ENCODE results near the gene TMEM72.

DNA sequence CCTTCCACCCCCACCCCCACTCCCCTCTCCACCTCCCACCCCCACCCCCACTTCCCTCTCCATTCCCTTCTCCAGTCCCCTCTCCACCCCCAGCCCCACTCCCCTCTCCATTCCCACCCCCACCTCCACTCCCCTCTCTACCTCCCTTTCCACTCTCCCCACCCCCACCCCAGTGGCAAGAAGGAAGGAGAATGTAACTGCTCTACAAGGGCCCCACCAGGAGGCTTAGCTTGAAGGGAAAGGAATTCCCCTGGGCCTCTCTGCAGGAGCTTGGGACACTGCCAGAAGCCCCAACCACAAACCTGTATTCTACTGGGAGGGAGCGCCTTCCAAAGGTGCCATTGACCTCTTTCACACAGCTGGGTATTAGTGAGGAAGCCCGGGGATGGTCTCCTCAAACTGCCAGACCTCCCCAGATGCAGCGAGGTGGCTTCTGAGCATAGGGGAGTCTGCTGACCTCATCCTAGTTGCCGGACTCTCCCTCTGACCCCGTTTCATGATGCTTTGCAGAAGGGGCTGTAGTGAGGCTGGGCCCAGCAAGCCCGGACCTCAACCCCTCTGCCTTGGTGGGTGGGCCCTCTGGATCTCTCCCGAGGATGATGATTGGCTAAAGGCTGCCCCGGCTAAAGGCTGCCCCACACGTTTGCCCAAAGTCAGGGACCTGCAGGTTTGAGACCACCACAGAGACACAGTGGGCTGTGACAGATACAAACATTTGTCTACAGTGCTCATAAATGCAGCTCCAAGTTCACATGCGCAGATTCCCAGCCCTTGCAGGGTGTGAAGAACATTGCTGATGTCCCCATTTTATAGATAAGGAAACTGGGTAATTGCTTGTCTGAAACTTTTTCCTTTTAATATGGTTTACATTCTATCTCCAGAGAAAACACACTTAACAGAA lies 64.5 kb downstream of the TMEM72 start:
- TF ChIP-seq, protein P1, sequence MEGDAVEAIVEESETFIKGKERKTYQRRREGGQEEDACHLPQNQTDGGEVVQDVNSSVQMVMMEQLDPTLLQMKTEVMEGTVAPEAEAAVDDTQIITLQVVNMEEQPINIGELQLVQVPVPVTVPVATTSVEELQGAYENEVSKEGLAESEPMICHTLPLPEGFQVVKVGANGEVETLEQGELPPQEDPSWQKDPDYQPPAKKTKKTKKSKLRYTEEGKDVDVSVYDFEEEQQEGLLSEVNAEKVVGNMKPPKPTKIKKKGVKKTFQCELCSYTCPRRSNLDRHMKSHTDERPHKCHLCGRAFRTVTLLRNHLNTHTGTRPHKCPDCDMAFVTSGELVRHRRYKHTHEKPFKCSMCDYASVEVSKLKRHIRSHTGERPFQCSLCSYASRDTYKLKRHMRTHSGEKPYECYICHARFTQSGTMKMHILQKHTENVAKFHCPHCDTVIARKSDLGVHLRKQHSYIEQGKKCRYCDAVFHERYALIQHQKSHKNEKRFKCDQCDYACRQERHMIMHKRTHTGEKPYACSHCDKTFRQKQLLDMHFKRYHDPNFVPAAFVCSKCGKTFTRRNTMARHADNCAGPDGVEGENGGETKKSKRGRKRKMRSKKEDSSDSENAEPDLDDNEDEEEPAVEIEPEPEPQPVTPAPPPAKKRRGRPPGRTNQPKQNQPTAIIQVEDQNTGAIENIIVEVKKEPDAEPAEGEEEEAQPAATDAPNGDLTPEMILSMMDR (IDR thresholded peaks at IDR 0.05), result no peak
- TF ChIP-seq POLR2AphosphoS5 (IDR thresholded peaks at IDR 0.05), result peak; percentile 22 to 64 (median 46)

All from sigmoid colon (tissue), 4 donors.